Immature natural killer cell (primary cell): ENCODE results near the gene PLA2G4E. TPM values are rescaled to one million over a fixed set of nuclear protein-coding genes. Genes with fewer than 3 reads are reported as not detected.

Source experiments
- polyA plus RNA-seq, 3 donors: library from polyadenylated mRNA; unstranded; fragments of 300-500 nt; fragmentation: Illumina TruSeq; gene quantifications; one replicate each; pipeline ENCODE4 v1.2.3, GENCODE V29; 2021

PLA2G4E gene
- polyA plus RNA-seq, 3 donors from 2014 or later: not detected

Other genes with a start within 250 kb of the PLA2G4E start
- gene MAPKBP1, start 246.6 kb downstream of the PLA2G4E start, polyA plus RNA-seq: 1 to 10 TPM; 1.8 to 7.2 (median 3.6) TPM
- 10 to 100 TPM; 20.6 to 57.4 (median 23.6) TPM for gene JMJD7, start 192.9 kb downstream of the PLA2G4E start, polyA plus RNA-seq
- 1 to 10 TPM in 2 of 3 donors, not detected in 1; 1.1 to 2.7 TPM for gene PLA2G4B, start 182.2 kb downstream of the PLA2G4E start, polyA plus RNA-seq
- gene SPTBN5, start 127.0 kb downstream of the PLA2G4E start, polyA plus RNA-seq: under 1 TPM in 1 of 3 donors, not detected in 2; 0.06 TPM
- gene EHD4, start 48.5 kb downstream of the PLA2G4E start, polyA plus RNA-seq: 1 to 10 TPM; 5.3 to 7.3 (median 7.0) TPM
- not detected for gene PLA2G4D, start 73.5 kb upstream of the PLA2G4E start, polyA plus RNA-seq
- not detected for gene PLA2G4F, start 135.6 kb upstream of the PLA2G4E start, polyA plus RNA-seq
- 10 to 100 TPM; 17.0 to 44.9 (median 18.3) TPM for gene VPS39, start 187.3 kb upstream of the PLA2G4E start, polyA plus RNA-seq